Kidney epithelial cell (primary cell): ENCODE measurements around the gene TOB1. TPM values are rescaled to one million over a fixed set of nuclear protein-coding genes. Genes with fewer than 3 reads are reported as not detected.

Source experiments
- DNase-seq: peaks from one replicate; pipeline ENCODE4 v3.0.0-alpha.2; 2010; ENCODE audit warnings: low read depth
- H3K27me3 ChIP-seq: 2 replicates; pipeline ENCODE4 v1.6.0; 2011; ENCODE audit warnings: low read length; ENCODE audit not compliant: control insufficient read depth, insufficient read depth
- H3K36me3 ChIP-seq: 2 replicates; pipeline ENCODE4 v1.5.1; 2011; ENCODE audit warnings: low read length; ENCODE audit not compliant: control insufficient read depth, insufficient read depth
- H3K4me3 ChIP-seq: 2 replicates; pipeline ENCODE4 v1.5.1; 2011; ENCODE audit warnings: low read depth, mild to moderate bottlenecking, control low read depth, low read length
- CTCF ChIP-seq: IDR thresholded peaks from 2 replicates; pipeline ENCODE4 v1.5.1; 2011; ENCODE audit warnings: mild to moderate bottlenecking, moderate library complexity, low read length, control low read depth, inconsistent platforms; ENCODE audit not compliant: insufficient read depth, poor library complexity, severe bottlenecking
- total RNA-seq: library from RNA; depleted of rRNA; stranded (reverse); fragments of >200 nt; gene quantifications from 2 replicates; pipeline ENCODE4 v1.2.3, GENCODE V29; 2015

Gene TOB1
- total RNA-seq, 1 donor from 2014 or later = 11.4 TPM

DNA sequence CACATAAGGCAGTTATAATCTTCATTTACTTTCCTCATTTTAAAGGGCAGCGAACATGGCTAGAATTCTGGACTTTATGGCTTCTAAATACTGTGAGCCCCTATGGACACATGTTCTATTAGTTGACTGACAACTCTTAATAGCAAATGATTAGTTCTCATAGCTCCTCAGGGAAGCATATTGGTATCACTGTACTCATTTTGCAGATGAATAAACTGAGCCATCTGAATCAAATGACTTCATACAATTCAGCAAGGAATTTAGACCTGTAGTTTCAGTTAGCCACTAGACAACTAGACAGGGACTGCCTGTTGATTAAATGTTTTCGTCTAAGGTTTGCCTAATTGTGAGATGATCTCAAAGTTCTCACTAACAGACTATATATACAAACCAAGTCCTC, 9.7 kb downstream of the TOB1 start:
- TF ChIP-seq CTCF = no peak

GRCh38 chr17:50855708-50856330, 10.3 kb downstream of the TOB1 start:
- no peak overlapping the region for H3K4me3 ChIP-seq
- no peaks in the 10 kb centered on the region for H3K36me3 ChIP-seq
- TF ChIP-seq CTCF = no peak
- H3K27me3 ChIP-seq = no peaks in the 10 kb centered on the region
- no peak for DNase-seq

More for the DNA sequence above, 9.7 kb downstream of the TOB1 start:
- DNase-seq = no peak
- H3K4me3 ChIP-seq = no peak overlapping the region
- no peaks in the 10 kb centered on the region for H3K27me3 ChIP-seq
- no peaks in the 10 kb centered on the region for H3K36me3 ChIP-seq

DNA sequence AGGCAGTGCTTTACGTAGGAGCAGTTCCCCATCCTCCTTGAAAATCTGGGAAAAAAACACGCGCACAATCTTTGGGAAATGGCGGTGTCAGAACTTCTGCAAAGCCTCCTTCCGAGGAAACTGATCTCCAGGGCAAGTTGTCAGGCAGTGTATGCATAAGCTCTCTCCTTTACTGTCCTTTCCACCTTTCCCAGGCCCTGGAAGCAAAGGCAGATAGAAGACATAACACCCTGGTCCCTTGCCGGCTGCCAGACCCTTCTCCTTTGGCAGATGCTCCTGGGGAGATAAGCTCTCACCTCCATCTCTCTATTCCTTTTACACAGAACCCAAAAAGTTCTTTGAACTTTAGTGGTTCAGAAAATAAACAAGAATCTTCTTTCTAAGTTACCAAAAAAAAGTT, 12.4 kb downstream of the TOB1 start:
- no peak for DNase-seq
- no peaks in the 10 kb centered on the region for H3K36me3 ChIP-seq
- TF ChIP-seq CTCF = no peak
- no peaks in the 10 kb centered on the region for H3K27me3 ChIP-seq
- H3K4me3 ChIP-seq = no peak overlapping the region

- TF ChIP-seq CTCF = no peak
- no peak for DNase-seq
- no peaks in the 10 kb centered on the region for H3K27me3 ChIP-seq
- no peaks in the 10 kb centered on the region for H3K36me3 ChIP-seq
- no peak overlapping the region for H3K4me3 ChIP-seq
These were observed 13.0 kb downstream of the TOB1 start for GRCh38 chr17:50853015-50853615.

- Histone ChIP-seq H3K4me3 (no peak overlapping the region), H3K36me3 (no peaks in the 10 kb centered on the region), H3K27me3 (no peaks in the 10 kb centered on the region)
- DNase-seq = no peak
- no peak for TF ChIP-seq CTCF
These were observed 15.5 kb downstream of the TOB1 start for GRCh38 chr17:50850640-50851039.

DNA sequence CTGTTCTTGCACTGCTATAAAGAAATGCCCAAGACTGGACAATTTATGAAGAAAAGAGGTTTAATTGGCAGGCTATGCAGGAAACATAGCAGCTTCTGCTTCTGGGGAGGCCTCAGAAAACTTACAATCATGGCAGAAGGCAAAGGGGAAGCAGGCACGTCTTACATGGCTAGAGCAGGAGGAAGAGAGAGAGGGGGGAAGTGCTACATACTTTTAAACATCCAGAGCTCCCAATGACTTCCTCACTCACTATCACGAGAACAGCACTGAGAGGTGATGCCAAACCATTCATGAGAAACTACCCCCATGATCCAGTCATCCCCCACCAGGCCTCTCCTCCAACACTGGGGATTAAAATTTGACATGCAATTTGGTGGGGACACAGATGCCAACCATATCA, 17.4 kb downstream of the TOB1 start:
- DNase-seq = no peak
- H3K36me3 ChIP-seq = no peaks in the 10 kb centered on the region
- no peak for TF ChIP-seq CTCF
- no peaks in the 10 kb centered on the region for H3K27me3 ChIP-seq
- H3K4me3 ChIP-seq = no peak overlapping the region
